A549 treated with AZD2906 at 1 μM for 4 hours (cell line): ENCODE measurements around the gene ZBTB26. TPM values are rescaled to one million over a fixed set of nuclear protein-coding genes. Genes with fewer than 3 reads are reported as not detected.

Source experiments
- total RNA-seq: library from RNA; stranded (reverse); fragments of 200-300 nt; extraction: Qiagen RNA extraction; gene quantifications from 5 replicates; pipeline ENCODE4 v1.2.3, GENCODE V29; 2022

Gene ZBTB26, protein sequence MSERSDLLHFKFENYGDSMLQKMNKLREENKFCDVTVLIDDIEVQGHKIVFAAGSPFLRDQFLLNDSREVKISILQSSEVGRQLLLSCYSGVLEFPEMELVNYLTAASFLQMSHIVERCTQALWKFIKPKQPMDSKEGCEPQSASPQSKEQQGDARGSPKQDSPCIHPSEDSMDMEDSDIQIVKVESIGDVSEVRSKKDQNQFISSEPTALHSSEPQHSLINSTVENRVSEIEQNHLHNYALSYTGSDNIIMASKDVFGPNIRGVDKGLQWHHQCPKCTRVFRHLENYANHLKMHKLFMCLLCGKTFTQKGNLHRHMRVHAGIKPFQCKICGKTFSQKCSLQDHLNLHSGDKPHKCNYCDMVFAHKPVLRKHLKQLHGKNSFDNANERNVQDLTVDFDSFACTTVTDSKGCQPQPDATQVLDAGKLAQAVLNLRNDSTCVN
- total RNA-seq = 1.2 to 1.9 TPM (median 1.9 TPM) in 5 replicates

DNA sequence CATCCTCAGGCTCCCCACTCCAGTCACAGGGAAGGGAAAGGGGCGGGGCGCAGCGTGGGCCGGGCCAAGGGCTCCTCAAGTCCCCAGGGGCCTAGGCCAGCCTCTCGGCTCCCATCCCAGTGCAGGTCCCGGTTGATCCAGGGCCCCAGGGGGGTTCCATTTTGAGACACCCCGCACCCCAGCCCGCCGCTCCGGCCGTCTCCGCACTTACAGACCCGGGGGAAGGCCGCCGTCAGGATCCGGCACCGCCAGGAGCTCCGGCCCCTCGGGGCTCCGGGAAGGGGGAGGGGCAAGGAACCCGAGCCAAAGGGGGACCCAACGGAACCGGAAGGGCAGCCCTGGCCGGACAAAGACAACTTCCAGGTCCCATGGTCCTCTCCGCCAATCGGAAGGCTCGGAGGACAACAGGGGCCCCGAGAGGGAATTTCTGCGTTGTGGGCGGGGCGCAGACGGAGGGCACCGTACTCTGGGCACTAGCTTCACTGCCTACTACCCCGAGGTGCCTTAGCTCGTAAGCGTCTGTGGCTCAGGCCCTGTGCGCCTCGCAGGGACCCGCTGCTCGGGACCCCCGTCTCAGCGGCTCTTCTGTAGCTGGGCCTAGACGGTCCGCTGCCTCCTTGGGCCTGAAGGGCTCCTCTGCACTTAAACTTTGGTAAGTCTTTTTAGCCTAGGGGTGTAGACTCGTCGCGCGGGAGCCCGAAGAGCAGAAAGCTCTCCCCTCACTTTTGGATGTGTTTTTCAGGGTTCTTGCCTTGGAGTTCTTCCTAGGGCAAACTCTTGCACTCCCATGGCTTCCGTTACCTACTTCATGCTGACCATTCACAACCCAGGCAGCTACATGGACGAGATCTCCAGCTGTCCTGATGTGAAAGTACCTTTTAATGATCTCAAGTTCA, at the start of gene ZBTB26:
ZBTB26 (minus strand) TSS at position 287 of the 896 bp plus-strand sequence. CDS start 11,578 bp downstream, outside the sequence.

DNA sequence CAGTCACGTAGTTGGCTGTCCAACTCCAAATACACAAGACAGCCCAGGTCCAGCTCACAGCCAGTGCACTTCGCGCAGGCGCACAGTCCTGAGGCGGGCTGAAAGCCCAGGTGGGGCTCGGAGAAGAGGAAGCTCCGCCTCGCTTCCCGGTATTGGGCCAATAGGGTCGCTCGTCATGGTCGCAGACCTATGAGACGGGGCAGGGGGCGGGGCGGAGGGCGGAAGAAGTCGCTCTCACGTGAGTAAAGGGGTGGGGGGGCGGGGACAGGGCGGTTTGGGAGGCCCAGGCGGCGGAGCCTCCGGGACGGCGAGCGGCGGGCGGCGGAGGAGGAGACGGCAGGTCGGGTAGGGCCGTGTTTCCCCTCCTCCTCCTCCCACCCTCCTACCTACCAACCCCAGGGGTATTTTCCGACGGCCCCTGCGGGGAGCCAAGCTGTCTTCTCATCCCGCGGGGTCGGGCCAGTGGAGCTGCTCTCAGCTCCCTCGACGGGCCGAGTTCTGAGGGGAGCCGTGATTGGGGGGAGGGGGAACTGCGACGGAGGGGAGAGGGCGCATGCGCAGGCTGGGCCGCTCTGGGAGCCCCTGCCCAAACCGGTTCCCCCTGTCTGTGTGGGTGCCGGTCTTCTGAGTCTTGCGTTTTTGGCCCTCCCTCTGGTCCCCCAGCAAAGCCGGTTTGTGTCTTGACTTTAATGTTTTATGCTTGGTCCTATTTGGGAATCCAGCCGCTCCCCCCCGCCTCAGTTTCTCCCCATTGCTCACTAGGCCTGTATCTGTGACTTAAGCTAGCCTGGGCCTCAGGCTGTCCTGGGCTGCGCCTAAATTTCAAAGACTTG, 9.7 kb upstream of the ZBTB26 start, which contains the start of gene RABGAP1:
RABGAP1 (plus strand) TSS at position 272 of the 833 bp plus-strand sequence. CDS start 16,040 bp downstream, outside the sequence.

DNA sequence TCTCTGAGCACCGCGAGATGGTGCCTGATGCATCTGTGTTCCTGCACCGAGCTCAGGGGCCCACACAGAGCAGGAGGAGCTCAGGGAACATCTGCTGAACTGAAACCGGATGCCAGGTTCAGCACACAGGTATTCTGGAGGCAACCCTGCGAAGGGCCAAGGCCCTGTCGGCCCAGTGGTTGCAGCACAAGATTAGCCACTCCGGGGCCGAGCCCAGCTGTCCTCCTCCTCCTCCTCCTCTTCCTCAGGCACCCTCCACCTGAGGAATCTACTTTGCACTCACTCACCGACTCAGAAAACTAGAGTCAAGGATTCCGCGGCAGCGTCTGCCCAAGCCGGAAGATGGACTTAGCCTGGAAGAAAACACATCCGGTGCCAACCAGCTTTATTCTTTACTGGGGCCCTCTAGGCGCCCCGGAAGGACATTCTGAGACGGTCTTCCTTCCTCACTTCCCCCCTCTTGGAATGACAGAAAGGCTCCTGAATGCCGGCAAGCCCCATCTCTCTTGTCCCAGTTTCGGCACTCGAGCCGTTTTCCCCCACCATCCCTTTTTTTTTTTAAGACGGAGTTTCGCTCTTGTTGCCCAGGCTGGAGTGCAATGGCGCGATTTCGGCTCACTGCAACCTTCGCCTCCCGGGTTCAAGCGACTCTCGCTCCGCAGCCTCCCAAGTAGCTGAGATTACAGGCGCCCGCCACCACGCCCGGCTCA, 18.2 kb downstream of the ZBTB26 start, which contains the start of gene ZBTB6:
ZBTB6 (minus strand) TSS at position 360 of the 710 bp plus-strand sequence. CDS start 1,251 bp downstream, outside the sequence.

DNA sequence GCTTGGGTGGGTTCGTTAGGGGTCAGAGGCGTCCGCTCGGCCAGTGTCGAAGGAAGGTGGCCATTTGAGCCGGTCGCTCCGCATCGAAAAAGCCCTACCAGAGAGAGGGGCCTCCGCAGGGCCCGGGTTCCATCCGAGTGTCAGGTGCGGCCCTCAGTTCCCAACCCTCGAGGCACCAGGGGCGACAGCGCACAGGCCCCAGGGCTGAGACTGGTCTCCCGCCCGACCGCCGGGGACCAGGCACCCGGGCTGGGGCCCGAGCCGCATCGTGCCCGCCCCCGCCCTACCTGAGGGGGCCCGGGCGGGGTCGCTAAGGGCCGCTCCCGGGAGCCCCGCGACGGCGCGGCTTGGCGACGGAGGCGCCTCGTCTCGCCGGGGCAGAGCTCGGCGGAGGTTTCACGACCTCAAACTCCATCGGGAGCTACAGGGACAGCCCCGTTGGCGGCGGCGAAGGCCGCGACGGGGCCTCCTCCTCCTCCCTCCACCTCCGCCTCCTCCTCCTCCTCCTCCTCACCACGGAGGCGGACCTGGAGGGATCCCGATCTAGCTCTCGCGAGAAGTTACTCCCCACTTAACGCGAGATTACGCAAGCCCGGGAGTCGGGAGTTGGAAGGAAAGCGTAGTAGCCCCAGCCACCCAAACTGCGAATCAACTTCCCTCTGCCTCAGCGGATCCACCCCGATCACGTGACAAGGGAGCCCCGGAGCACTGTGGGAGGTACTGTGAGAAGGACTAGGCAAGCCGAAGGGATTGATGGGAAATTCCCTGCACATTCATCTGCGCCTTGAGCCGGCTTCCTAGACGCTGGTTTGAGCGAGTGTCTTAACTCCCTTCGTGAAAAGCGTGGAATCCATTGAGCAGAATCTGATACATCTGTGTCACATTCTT, 26.2 kb downstream of the ZBTB26 start, which contains the start of gene RC3H2:
RC3H2 (minus strand) TSS at position 537 of the 888 bp plus-strand sequence. CDS start 7,850 bp downstream, outside the sequence.

Other genes with a start within 250 kb of the ZBTB26 start
- not detected in 5 replicates for gene OR1L4, start 207.5 kb downstream of the ZBTB26 start, total RNA-seq
- not detected in 5 replicates for gene OR1L6, start 189.2 kb downstream of the ZBTB26 start, total RNA-seq
- gene OR5C1, start 142.6 kb downstream of the ZBTB26 start, total RNA-seq = not detected in 5 replicates
- not detected in 5 replicates for gene OR1K1, start 131.4 kb downstream of the ZBTB26 start, total RNA-seq
- 14.2 to 17.5 TPM (median 15.9 TPM) in 5 replicates for gene PDCL, start 102.9 kb downstream of the ZBTB26 start, total RNA-seq
- gene RC3H2, start 26.2 kb downstream of the ZBTB26 start, total RNA-seq = 15.2 to 20.7 TPM (median 19.1 TPM) in 5 replicates
- 5.4 to 5.7 TPM (median 5.5 TPM) in 5 replicates for gene ZBTB6, start 18.2 kb downstream of the ZBTB26 start, total RNA-seq
- 12.1 to 16.1 TPM (median 12.7 TPM) in 5 replicates for gene RABGAP1, start 9.5 kb upstream of the ZBTB26 start, total RNA-seq
- not detected in 5 replicates for gene GPR21, start 102.2 kb upstream of the ZBTB26 start, total RNA-seq